ENCODE measurements around the gene RAB10. TPM values are rescaled to one million over a fixed set of nuclear protein-coding genes. Genes with fewer than 3 reads are reported as not detected.

Gene RAB10
- total and polyA plus RNA-seq, 9 of the 15 experiments (the other 6 are each of a cell fraction or from before 2014, with no cell fraction given), result 25.1 to 214 (median 157) TPM

GRCh38 chr2:26068602-26069298, 34.9 kb downstream of the RAB10 start (continued):
- TF ChIP-seq ILK (tag; IDR thresholded peaks at IDR 0.05; ENCODE audit: borderline replicate concordance, low read depth), result no peak
- peak; percentile 97 for TF ChIP-seq FOSL1 (tag; conservative IDR thresholded peaks at IDR 0.05)
- peak; percentile 43 for TF ChIP-seq NUFIP1 (IDR thresholded peaks at IDR 0.05; ENCODE audit: partially characterized antibody)
- TF ChIP-seq NONO (IDR thresholded peaks at IDR 0.05; ENCODE audit: low read depth in 2 of 2, low read length in 1 of 2), result peak in 1 of 2 experiments; percentile 43; a peak in 1 of 4 replicates
- no peak for TF ChIP-seq ZNF830 (CRISPR knock-in tag; IDR thresholded peaks at IDR 0.05)
- TF ChIP-seq ZNF695 (CRISPR knock-in tag; IDR thresholded peaks at IDR 0.05), result no peak
- TF ChIP-seq TAL1 (IDR thresholded peaks at IDR 0.05), result peak; percentile 91
- no peak for TF ChIP-seq EGR1 (conservative IDR thresholded peaks at IDR 0.05)
- no peak for TF ChIP-seq KDM5B (IDR thresholded peaks at IDR 0.05; ENCODE audit: insufficient replicate concordance, low read depth, low read length)
- no peak for TF ChIP-seq NFATC3 (IDR thresholded peaks at IDR 0.05)
- peak; percentile 97 for TF ChIP-seq CBFA2T3 (IDR thresholded peaks at IDR 0.05)
- peak; percentile 88 for TF ChIP-seq HDAC2 (IDR thresholded peaks at IDR 0.05)
- TF ChIP-seq ZNF639 (CRISPR knock-in tag; conservative IDR thresholded peaks at IDR 0.05 in 1 of 2, IDR thresholded peaks at IDR 0.05 in 1 of 2), result no peak
- TF ChIP-seq ZNF384 (IDR thresholded peaks at IDR 0.05; ENCODE audit: low read depth, low read length), result no peak
- TF ChIP-seq TFAP4 (CRISPR knock-in tag; IDR thresholded peaks at IDR 0.05; ENCODE audit: borderline replicate concordance), result peak; percentile 29; the same call in 1 of the 2 replicates
- peak; percentile 30 for TF ChIP-seq FUS (optimal IDR thresholded peaks at IDR 0.05; ENCODE audit: low read depth, low read length)
- TF ChIP-seq PHB (CRISPR knock-in tag; IDR thresholded peaks at IDR 0.05), result no peak
- TF ChIP-seq RBM14 (IDR thresholded peaks at IDR 0.05; ENCODE audit: borderline replicate concordance, insufficient read depth, low read depth, low read length), result no peak
- no peak for TF ChIP-seq U2AF1 (optimal IDR thresholded peaks at IDR 0.05; ENCODE audit: low read depth, low read length)
- TF ChIP-seq PKNOX1 (IDR thresholded peaks at IDR 0.05), result peak; percentile 41; the same call in 1 of the 2 replicates
- no peak for TF ChIP-seq GTF2F1 (IDR thresholded peaks at IDR 0.05; ENCODE audit: low read depth, low read length)
- TF ChIP-seq MAFK (IDR thresholded peaks at IDR 0.05; ENCODE audit: low read length), result peak; percentile 98
- TF ChIP-seq ZBTB2 (IDR thresholded peaks at IDR 0.05), result peak; percentile 67; the same call in 1 of the 2 replicates
- TF ChIP-seq FOXK1 (CRISPR knock-in tag; IDR thresholded peaks at IDR 0.05; ENCODE audit: borderline replicate concordance), result no peak
- TF ChIP-seq BRCA1 (IDR thresholded peaks at IDR 0.05), result no peak; the same call in 1 of the 2 replicates
- no peak for TF ChIP-seq BRCA1 (CRISPR knock-in tag; IDR thresholded peaks at IDR 0.05)
